Colonic mucosa (tissue), 4 donors: ENCODE measurements around the gene INHBB. TPM values are rescaled to one million over a fixed set of nuclear protein-coding genes. Genes with fewer than 3 reads are reported as not detected.

Experiments
- DNase-seq: peaks from one replicate; pipeline ENCODE4 v3.0.0-alpha.2; 2020
- H3K27ac ChIP-seq: fragments of 200-600 bp; one replicate; pipeline ENCODE4 v1.8.0; 2021
- H3K27me3 ChIP-seq: fragments of 200-600 bp; one replicate; pipeline ENCODE4 v1.8.0; 2021
- H3K36me3 ChIP-seq: fragments of 200-600 bp; one replicate; pipeline ENCODE4 v1.8.0; 2021
- H3K4me1 ChIP-seq: fragments of 200-600 bp; one replicate; pipeline ENCODE4 v1.8.0; 2021; ENCODE audit warnings: mild to moderate bottlenecking
- H3K4me3 ChIP-seq: fragments of 200-600 bp; one replicate; pipeline ENCODE4 v1.8.0; 2021
- H3K9ac ChIP-seq, 2 donors: one replicate each; pipeline ENCODE4 v1.7.0; 2013; ENCODE audit warnings: control low read depth in 2 of 2, low read depth in 2 of 2, low read length in 2 of 2
- H3K9me3 ChIP-seq: fragments of 200-600 bp; one replicate; pipeline ENCODE4 v1.8.0; 2021
- intact Hi-C: fragments of 100-400 bp; cut with DNase I; formaldehyde crosslinking; loops from one replicate; pipeline ENCODE4 v1.14.1; 2022
- total RNA-seq, 2 donors: library from RNA; stranded (reverse); fragmentation: NEBNext Ultra II Directional in 1 of 2; extraction: Animal tissue kit (Norgen Biotek cat#: 25700) in 1 of 2; gene quantifications; one replicate each; pipeline ENCODE4 v1.2.1, GENCODE V29; 2021
- TF ChIP-seq, protein P1 (sequence below): fragments of 200-600 bp; IDR thresholded peaks from one replicate; pipeline ENCODE4 v1.8.0; 2022; ENCODE audit warnings: antibody characterized with exemption, mild to moderate bottlenecking
- donor health status: healthy.
- donor health status: DM: no; HTN: no; CAD: no.
- donor health status: DM: no; HTN: no; CAD: no.

Gene INHBB
- total RNA-seq, 2 donors from 2014 or later, result 0.30 to 3.1 TPM

DNA sequence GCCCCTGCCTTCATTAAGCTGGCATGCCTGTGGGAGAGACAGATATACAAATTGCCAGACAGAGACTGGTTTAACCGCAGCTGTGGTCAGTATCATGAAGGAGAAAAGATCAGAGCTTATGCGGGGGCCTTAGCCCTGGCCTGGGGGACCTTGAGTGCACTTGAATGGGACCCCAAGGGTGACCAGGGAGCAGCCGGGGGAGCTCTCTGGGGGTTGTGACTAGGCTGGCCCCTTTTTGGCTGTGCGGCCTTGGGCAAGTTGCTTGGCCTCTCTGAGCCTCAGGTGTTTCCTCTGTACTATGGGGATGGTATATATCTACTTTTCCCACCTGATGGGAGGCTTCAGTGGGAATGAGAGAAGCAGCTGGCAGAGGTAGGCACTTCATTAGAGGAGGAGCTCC lies 35.7 kb downstream of the INHBB start:
- no peak overlapping the region for H3K9ac ChIP-seq
- intact Hi-C loops, result no loop called here
- no peaks in the 10 kb centered on the region for H3K9me3 ChIP-seq
- TF ChIP-seq, protein P1, sequence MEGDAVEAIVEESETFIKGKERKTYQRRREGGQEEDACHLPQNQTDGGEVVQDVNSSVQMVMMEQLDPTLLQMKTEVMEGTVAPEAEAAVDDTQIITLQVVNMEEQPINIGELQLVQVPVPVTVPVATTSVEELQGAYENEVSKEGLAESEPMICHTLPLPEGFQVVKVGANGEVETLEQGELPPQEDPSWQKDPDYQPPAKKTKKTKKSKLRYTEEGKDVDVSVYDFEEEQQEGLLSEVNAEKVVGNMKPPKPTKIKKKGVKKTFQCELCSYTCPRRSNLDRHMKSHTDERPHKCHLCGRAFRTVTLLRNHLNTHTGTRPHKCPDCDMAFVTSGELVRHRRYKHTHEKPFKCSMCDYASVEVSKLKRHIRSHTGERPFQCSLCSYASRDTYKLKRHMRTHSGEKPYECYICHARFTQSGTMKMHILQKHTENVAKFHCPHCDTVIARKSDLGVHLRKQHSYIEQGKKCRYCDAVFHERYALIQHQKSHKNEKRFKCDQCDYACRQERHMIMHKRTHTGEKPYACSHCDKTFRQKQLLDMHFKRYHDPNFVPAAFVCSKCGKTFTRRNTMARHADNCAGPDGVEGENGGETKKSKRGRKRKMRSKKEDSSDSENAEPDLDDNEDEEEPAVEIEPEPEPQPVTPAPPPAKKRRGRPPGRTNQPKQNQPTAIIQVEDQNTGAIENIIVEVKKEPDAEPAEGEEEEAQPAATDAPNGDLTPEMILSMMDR, result no peak
- no peaks in the 10 kb centered on the region for H3K4me1 ChIP-seq
- no peaks in the 10 kb centered on the region for H3K36me3 ChIP-seq
- no peak for DNase-seq
- H3K4me3 ChIP-seq, result no peak overlapping the region
- no peaks in the 10 kb centered on the region for H3K27me3 ChIP-seq
- H3K27ac ChIP-seq, result no peak overlapping the region

DNA sequence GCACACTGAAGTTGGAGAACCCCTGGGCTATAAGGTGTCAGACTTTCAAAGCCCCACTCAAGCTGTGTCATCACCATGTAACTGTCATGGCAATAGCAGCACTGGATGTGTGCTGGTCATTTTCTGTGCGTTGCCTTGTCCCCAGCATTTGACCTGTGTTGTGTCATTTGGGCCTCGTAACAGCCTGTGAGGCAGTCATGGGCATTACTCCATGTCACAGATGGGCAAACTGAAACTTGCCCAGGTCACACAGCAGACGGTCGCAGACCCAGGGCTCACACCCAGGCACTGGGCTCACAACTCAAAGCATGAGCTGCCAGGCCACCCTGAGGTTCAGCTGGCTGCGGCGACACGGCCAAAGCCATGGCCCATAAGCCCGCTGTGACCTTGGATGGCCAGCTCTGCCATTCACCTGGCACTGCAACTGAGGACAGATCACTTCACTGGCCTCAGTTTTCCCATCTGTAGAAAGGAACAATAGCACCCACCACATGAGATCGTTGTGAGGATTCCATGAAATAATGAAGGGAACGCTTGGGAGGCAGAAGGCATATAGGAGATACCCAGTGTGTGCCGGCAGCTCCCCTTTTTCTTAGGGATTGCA lies 36.7 kb downstream of the INHBB start:
- intact Hi-C loops, result no loop called here
- TF ChIP-seq, protein P1, result no peak
- Histone ChIP-seq H3K36me3 (no peaks in the 10 kb centered on the region), H3K27me3 (no peaks in the 10 kb centered on the region), H3K4me1 (no peaks in the 10 kb centered on the region), H3K9ac (no peak overlapping the region), H3K4me3 (no peak overlapping the region), H3K27ac (no peak overlapping the region), H3K9me3 (no peaks in the 10 kb centered on the region)
- DNase-seq, result no peak

DNA sequence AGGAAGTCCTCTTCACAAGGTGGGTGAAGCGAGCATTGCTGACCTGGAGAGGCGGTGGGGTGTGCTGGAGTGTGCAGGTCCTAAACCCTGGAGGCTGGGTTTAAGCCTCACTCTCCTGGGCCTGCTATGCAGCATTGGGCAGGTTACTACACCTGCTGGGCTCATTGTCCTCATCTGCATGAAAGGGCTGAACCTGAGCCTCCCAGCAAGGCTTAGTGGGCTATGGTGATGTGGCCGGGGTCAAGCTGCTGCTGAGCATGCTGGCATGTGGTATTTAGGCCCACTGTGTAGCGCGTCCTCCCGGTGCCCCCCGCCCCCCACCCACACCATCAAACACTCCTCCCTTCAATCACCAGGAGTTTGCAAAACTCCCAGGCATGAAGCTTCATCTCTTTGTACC lies 37.3 kb downstream of the INHBB start:
- intact Hi-C loops, result no loop called here
- TF ChIP-seq, protein P1, result no peak
- H3K9me3 ChIP-seq, result no peaks in the 10 kb centered on the region
- no peak overlapping the region for H3K9ac ChIP-seq
- no peak for DNase-seq
- H3K36me3 ChIP-seq, result no peaks in the 10 kb centered on the region
- H3K4me3 ChIP-seq, result no peak overlapping the region
- no peaks in the 10 kb centered on the region for H3K27me3 ChIP-seq
- no peaks in the 10 kb centered on the region for H3K4me1 ChIP-seq
- no peak overlapping the region for H3K27ac ChIP-seq

GRCh38 chr2:120383631-120384340 lies 37.9 kb downstream of the INHBB start:
- TF ChIP-seq, protein P1, result no peak
- H3K27me3 ChIP-seq, result no peaks in the 10 kb centered on the region
- no peaks in the 10 kb centered on the region for H3K4me1 ChIP-seq
- no peak overlapping the region for H3K27ac ChIP-seq
- intact Hi-C loops, result no loop called here
- no peak overlapping the region for H3K4me3 ChIP-seq
- H3K9ac ChIP-seq, result no peak overlapping the region
- H3K36me3 ChIP-seq, result no peaks in the 10 kb centered on the region
- no peak for DNase-seq
- H3K9me3 ChIP-seq, result no peaks in the 10 kb centered on the region

DNA sequence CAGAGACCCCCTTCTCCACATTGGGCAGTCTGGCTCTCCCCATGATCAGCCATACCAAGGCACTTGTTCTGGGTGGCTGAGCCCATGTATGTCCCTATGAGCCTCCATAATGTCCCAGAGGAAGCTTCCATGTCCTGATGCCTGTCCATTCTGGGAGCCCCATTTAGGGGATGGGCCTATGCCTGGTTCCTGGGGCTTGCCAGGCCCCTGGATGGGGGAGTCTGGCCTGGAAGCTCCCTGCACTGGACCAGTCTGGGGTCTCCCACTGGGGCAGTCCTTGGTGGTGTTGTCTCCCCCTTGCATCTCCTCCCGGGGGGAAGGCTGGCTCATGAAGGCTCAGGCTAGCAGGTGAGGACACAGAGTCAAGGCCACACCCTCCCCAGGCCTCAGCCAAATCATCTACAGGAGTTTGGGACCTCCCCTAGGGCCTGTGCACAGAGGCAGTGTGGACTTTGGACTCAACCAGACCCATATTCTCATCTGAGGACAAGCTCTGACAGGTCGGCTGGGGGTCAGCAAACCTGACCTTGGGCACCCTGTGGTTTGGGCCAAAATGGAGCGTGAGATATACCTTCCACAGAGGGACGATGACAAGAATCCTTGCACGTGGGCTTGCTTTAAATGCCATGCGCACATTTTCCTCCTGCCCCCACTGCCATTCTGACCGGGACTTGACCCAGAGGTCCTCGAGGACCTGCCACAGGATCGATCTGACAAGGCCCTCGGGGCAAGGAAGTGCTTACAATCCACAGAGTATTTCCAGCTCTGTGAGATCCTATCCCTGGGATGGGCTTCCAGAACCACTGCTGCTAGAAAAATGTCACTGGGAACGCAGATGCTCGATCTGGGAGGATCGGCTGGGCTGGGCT lies 38.8 kb downstream of the INHBB start:
- Histone ChIP-seq H3K9ac (no peak overlapping the region), H3K9me3 (no peaks in the 10 kb centered on the region), H3K4me3 (no peak overlapping the region), H3K4me1 (no peaks in the 10 kb centered on the region), H3K36me3 (no peaks in the 10 kb centered on the region), H3K27me3 (no peaks in the 10 kb centered on the region), H3K27ac (no peak overlapping the region)
- TF ChIP-seq, protein P1, result no peak
- intact Hi-C loops, result no loop called here
- no peak for DNase-seq
